ENCODE results near the gene STK24.

Gene STK24

GRCh38 chr13:98537740-98538139 lies 39.2 kb downstream of the STK24 start:
- no peaks in the 10 kb centered on the region for H3K27me3 ChIP-seq (ENCODE audit: control insufficient read depth in 1 of 2, insufficient read depth in 2 of 2, low read length in 2 of 2)
- H3K36me3 ChIP-seq (ENCODE audit: insufficient read depth, low read length) = no peaks in the 10 kb centered on the region
- H3K9me3 ChIP-seq (ENCODE audit: low read length) = no peaks in the 10 kb centered on the region
- H3K27ac ChIP-seq (ENCODE audit: low read depth, low read length) = no peak overlapping the region
- no peak overlapping the region for H3K9ac ChIP-seq (ENCODE audit: low read length)
- no peak overlapping the region for H3K4me3 ChIP-seq (ENCODE audit: low read depth in 1 of 2, low read length in 2 of 2)
- H3K4me1 ChIP-seq (ENCODE audit: insufficient read depth, low read length) = peaks cover 44% of the 10 kb centered on the region

GRCh38 chr13:98537306-98537705 lies 39.6 kb downstream of the STK24 start:
- Histone ChIP-seq H3K9me3 (ENCODE audit: low read length) (no peaks in the 10 kb centered on the region), H3K27me3 (ENCODE audit: control insufficient read depth in 1 of 2, insufficient read depth in 2 of 2, low read length in 2 of 2) (no peaks in the 10 kb centered on the region), H3K4me1 (ENCODE audit: insufficient read depth, low read length) (peaks cover 40% of the 10 kb centered on the region), H3K27ac (ENCODE audit: low read depth, low read length) (no peak overlapping the region), H3K36me3 (ENCODE audit: insufficient read depth, low read length) (no peaks in the 10 kb centered on the region), H3K9ac (ENCODE audit: low read length) (no peak overlapping the region), H3K4me3 (ENCODE audit: low read depth in 1 of 2, low read length in 2 of 2) (no peak overlapping the region)

- no peak overlapping the region for H3K9ac ChIP-seq (ENCODE audit: low read length)
- no peak overlapping the region for H3K27ac ChIP-seq (ENCODE audit: low read depth, low read length)
- peaks cover 39% of the 10 kb centered on the region for H3K4me1 ChIP-seq (ENCODE audit: insufficient read depth, low read length)
- no peaks in the 10 kb centered on the region for H3K36me3 ChIP-seq (ENCODE audit: insufficient read depth, low read length)
- no peaks in the 10 kb centered on the region for H3K9me3 ChIP-seq (ENCODE audit: low read length)
- H3K4me3 ChIP-seq (ENCODE audit: low read depth in 1 of 2, low read length in 2 of 2) = no peak overlapping the region
- H3K27me3 ChIP-seq (ENCODE audit: control insufficient read depth in 1 of 2, insufficient read depth in 2 of 2, low read length in 2 of 2) = no peaks in the 10 kb centered on the region
Measured at GRCh38 chr13:98536729-98537128, 40.2 kb downstream of the STK24 start.

GRCh38 chr13:98535501-98536354 lies 41.2 kb downstream of the STK24 start:
- Histone ChIP-seq H3K4me1 (ENCODE audit: insufficient read depth, low read length) (peaks cover 35% of the 10 kb centered on the region), H3K4me3 (ENCODE audit: low read depth in 1 of 2, low read length in 2 of 2) (no peak overlapping the region)

GRCh38 chr13:98534821-98535220 lies 42.1 kb downstream of the STK24 start:
- Histone ChIP-seq H3K36me3 (ENCODE audit: insufficient read depth, low read length) (peaks cover 5% of the 10 kb centered on the region), H3K9ac (ENCODE audit: low read length) (no peak overlapping the region), H3K27ac (ENCODE audit: low read depth, low read length) (no peak overlapping the region), H3K4me1 (ENCODE audit: insufficient read depth, low read length) (peaks cover 29% of the 10 kb centered on the region), H3K4me3 (ENCODE audit: low read depth in 1 of 2, low read length in 2 of 2) (no peak overlapping the region), H3K9me3 (ENCODE audit: low read length) (no peaks in the 10 kb centered on the region), H3K27me3 (ENCODE audit: control insufficient read depth in 1 of 2, insufficient read depth in 2 of 2, low read length in 2 of 2) (no peaks in the 10 kb centered on the region)

More at GRCh38 chr13:98535501-98536354, 41.2 kb downstream of the STK24 start:
- Histone ChIP-seq H3K36me3 (ENCODE audit: insufficient read depth, low read length) (no peaks in the 10 kb centered on the region), H3K9me3 (ENCODE audit: low read length) (no peaks in the 10 kb centered on the region), H3K27me3 (ENCODE audit: control insufficient read depth in 1 of 2, insufficient read depth in 2 of 2, low read length in 2 of 2) (no peaks in the 10 kb centered on the region), H3K9ac (ENCODE audit: low read length) (no peak overlapping the region), H3K27ac (ENCODE audit: low read depth, low read length) (no peak overlapping the region)

GRCh38 chr13:98533912-98534311 lies 43.0 kb downstream of the STK24 start:
- peaks cover 36% of the 10 kb centered on the region for H3K4me1 ChIP-seq (ENCODE audit: insufficient read depth, low read length)
- H3K9ac ChIP-seq (ENCODE audit: low read length) = no peak overlapping the region
- no peak overlapping the region for H3K4me3 ChIP-seq (ENCODE audit: low read depth in 1 of 2, low read length in 2 of 2)
- H3K27ac ChIP-seq (ENCODE audit: low read depth, low read length) = no peak overlapping the region
- no peaks in the 10 kb centered on the region for H3K27me3 ChIP-seq (ENCODE audit: control insufficient read depth in 1 of 2, insufficient read depth in 2 of 2, low read length in 2 of 2)
- peaks cover 5% of the 10 kb centered on the region for H3K36me3 ChIP-seq (ENCODE audit: insufficient read depth, low read length)
- H3K9me3 ChIP-seq (ENCODE audit: low read length) = no peaks in the 10 kb centered on the region

GRCh38 chr13:98532254-98532653 lies 44.7 kb downstream of the STK24 start:
- Histone ChIP-seq H3K27ac (ENCODE audit: low read depth, low read length) (no peak overlapping the region), H3K9ac (ENCODE audit: low read length) (no peak overlapping the region), H3K27me3 (ENCODE audit: control insufficient read depth in 1 of 2, insufficient read depth in 2 of 2, low read length in 2 of 2) (no peaks in the 10 kb centered on the region), H3K4me3 (ENCODE audit: low read depth in 1 of 2, low read length in 2 of 2) (no peak overlapping the region), H3K9me3 (ENCODE audit: low read length) (no peaks in the 10 kb centered on the region), H3K4me1 (ENCODE audit: insufficient read depth, low read length) (peaks cover 45% of the 10 kb centered on the region), H3K36me3 (ENCODE audit: insufficient read depth, low read length) (peaks cover 5% of the 10 kb centered on the region)

GRCh38 chr13:98530217-98530616 lies 46.7 kb downstream of the STK24 start:
- Histone ChIP-seq H3K27ac (ENCODE audit: low read depth, low read length) (no peak overlapping the region), H3K36me3 (ENCODE audit: insufficient read depth, low read length) (peaks cover 5% of the 10 kb centered on the region), H3K27me3 (ENCODE audit: control insufficient read depth in 1 of 2, insufficient read depth in 2 of 2, low read length in 2 of 2) (no peaks in the 10 kb centered on the region), H3K9me3 (ENCODE audit: low read length) (no peaks in the 10 kb centered on the region), H3K4me3 (ENCODE audit: low read depth in 1 of 2, low read length in 2 of 2) (no peak overlapping the region), H3K9ac (ENCODE audit: low read length) (no peak overlapping the region), H3K4me1 (ENCODE audit: insufficient read depth, low read length) (peaks cover 52% of the 10 kb centered on the region)

- Histone ChIP-seq H3K4me3 (ENCODE audit: low read depth in 1 of 2, low read length in 2 of 2) (no peak overlapping the region), H3K27me3 (ENCODE audit: control insufficient read depth in 1 of 2, insufficient read depth in 2 of 2, low read length in 2 of 2) (no peaks in the 10 kb centered on the region), H3K36me3 (ENCODE audit: insufficient read depth, low read length) (peaks cover 5% of the 10 kb centered on the region), H3K9me3 (ENCODE audit: low read length) (no peaks in the 10 kb centered on the region), H3K27ac (ENCODE audit: low read depth, low read length) (no peak overlapping the region), H3K4me1 (ENCODE audit: insufficient read depth, low read length) (peaks cover 63% of the 10 kb centered on the region), H3K9ac (ENCODE audit: low read length) (no peak overlapping the region)
Measured at GRCh38 chr13:98529171-98529570, 47.7 kb downstream of the STK24 start.

- Histone ChIP-seq H3K36me3 (ENCODE audit: insufficient read depth, low read length) (peaks cover 5% of the 10 kb centered on the region), H3K4me3 (ENCODE audit: low read depth in 1 of 2, low read length in 2 of 2) (no peak overlapping the region), H3K27me3 (ENCODE audit: control insufficient read depth in 1 of 2, insufficient read depth in 2 of 2, low read length in 2 of 2) (no peaks in the 10 kb centered on the region), H3K9me3 (ENCODE audit: low read length) (no peaks in the 10 kb centered on the region), H3K4me1 (ENCODE audit: insufficient read depth, low read length) (peaks cover 68% of the 10 kb centered on the region), H3K9ac (ENCODE audit: low read length) (no peak overlapping the region), H3K27ac (ENCODE audit: low read depth, low read length) (no peak overlapping the region)
Measured at GRCh38 chr13:98528663-98529064, 48.2 kb downstream of the STK24 start.

- no peaks in the 10 kb centered on the region for H3K9me3 ChIP-seq (ENCODE audit: low read length)
- H3K4me1 ChIP-seq (ENCODE audit: insufficient read depth, low read length) = peaks cover 79% of the 10 kb centered on the region
- H3K27me3 ChIP-seq (ENCODE audit: control insufficient read depth in 1 of 2, insufficient read depth in 2 of 2, low read length in 2 of 2) = no peaks in the 10 kb centered on the region
- no peak overlapping the region for H3K4me3 ChIP-seq (ENCODE audit: low read depth in 1 of 2, low read length in 2 of 2)
- H3K36me3 ChIP-seq (ENCODE audit: insufficient read depth, low read length) = peaks cover 5% of the 10 kb centered on the region
- H3K9ac ChIP-seq (ENCODE audit: low read length) = no peak overlapping the region
- no peak overlapping the region for H3K27ac ChIP-seq (ENCODE audit: low read depth, low read length)
Measured at GRCh38 chr13:98527526-98527925, 49.4 kb downstream of the STK24 start.

- Histone ChIP-seq H3K27me3 (ENCODE audit: control insufficient read depth in 1 of 2, insufficient read depth in 2 of 2, low read length in 2 of 2) (no peaks in the 10 kb centered on the region), H3K9ac (ENCODE audit: low read length) (no peak overlapping the region), H3K9me3 (ENCODE audit: low read length) (no peaks in the 10 kb centered on the region), H3K4me3 (ENCODE audit: low read depth in 1 of 2, low read length in 2 of 2) (no peak overlapping the region), H3K4me1 (ENCODE audit: insufficient read depth, low read length) (peaks cover 84% of the 10 kb centered on the region), H3K36me3 (ENCODE audit: insufficient read depth, low read length) (peaks cover 5% of the 10 kb centered on the region), H3K27ac (ENCODE audit: low read depth, low read length) (no peak overlapping the region)
Measured at GRCh38 chr13:98526182-98526512, 50.8 kb downstream of the STK24 start.

All from muscle layer of colon (tissue), 2 donors.